B cell (primary cell): Measurements from ENCODE around the gene GPBP1L1.

Experiments used
- EZH2 ChIP-seq: IDR thresholded peaks from 2 replicates; pipeline ENCODE4 v1.6.1; 2012; ENCODE audit warnings: borderline replicate concordance, low read depth, mild to moderate bottlenecking, moderate library complexity, low read length; ENCODE audit not compliant: insufficient read depth, poor library complexity, severe bottlenecking
- TF ChIP-seq, protein P1 (sequence below): fragments of 200-600 bp; IDR thresholded peaks from one replicate; pipeline ENCODE4 v1.8.0; 2022; ENCODE audit warnings: antibody characterized with exemption, mild to moderate bottlenecking

DNA sequence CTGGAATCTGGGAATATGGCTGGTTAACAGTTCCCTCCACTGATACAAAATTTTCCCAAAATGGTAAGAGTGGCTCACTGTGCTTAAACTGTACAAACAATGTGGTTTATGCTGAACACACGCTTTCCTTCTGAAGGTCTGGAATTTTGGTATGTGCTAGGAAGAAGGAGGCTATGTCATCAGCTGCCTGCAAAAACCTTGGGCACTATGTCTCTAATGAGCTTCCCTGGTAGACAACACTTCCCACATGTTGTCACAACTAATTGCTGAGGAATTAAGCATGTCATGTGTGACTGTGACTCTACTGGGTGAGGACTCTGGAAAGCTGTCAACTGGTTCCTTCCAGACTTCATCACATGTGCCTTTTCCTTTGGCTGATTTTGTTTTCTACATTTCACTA lies 34.9 kb upstream of the GPBP1L1 start:
- TF ChIP-seq, protein P1, sequence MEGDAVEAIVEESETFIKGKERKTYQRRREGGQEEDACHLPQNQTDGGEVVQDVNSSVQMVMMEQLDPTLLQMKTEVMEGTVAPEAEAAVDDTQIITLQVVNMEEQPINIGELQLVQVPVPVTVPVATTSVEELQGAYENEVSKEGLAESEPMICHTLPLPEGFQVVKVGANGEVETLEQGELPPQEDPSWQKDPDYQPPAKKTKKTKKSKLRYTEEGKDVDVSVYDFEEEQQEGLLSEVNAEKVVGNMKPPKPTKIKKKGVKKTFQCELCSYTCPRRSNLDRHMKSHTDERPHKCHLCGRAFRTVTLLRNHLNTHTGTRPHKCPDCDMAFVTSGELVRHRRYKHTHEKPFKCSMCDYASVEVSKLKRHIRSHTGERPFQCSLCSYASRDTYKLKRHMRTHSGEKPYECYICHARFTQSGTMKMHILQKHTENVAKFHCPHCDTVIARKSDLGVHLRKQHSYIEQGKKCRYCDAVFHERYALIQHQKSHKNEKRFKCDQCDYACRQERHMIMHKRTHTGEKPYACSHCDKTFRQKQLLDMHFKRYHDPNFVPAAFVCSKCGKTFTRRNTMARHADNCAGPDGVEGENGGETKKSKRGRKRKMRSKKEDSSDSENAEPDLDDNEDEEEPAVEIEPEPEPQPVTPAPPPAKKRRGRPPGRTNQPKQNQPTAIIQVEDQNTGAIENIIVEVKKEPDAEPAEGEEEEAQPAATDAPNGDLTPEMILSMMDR, result no peak
- no peak for TF ChIP-seq EZH2
